Daoy (cell line): ENCODE measurements around the gene TUBGCP6. TPM values are rescaled to one million over a fixed set of nuclear protein-coding genes. Genes with fewer than 3 reads are reported as not detected.
"Not testable (repeated sequence)": the region's sequence is repeated elsewhere in the genome, so short reads cannot be mapped to it uniquely, and the experiment has no call there.

ENCODE experiments used
- DNase-seq: peaks from one replicate; pipeline ENCODE4 v3.0.0-alpha.2; 2015; ENCODE audit warnings: low read depth
- total RNA-seq: library from RNA; depleted of rRNA; stranded (reverse); fragments of >200 nt; shearing (Covaris generic); gene quantifications from 2 replicates; pipeline ENCODE4 v1.2.3, GENCODE V29; 2014

Gene TUBGCP6
- total RNA-seq, 1 experiment from 2014 or later, result 17.3 TPM

DNA sequence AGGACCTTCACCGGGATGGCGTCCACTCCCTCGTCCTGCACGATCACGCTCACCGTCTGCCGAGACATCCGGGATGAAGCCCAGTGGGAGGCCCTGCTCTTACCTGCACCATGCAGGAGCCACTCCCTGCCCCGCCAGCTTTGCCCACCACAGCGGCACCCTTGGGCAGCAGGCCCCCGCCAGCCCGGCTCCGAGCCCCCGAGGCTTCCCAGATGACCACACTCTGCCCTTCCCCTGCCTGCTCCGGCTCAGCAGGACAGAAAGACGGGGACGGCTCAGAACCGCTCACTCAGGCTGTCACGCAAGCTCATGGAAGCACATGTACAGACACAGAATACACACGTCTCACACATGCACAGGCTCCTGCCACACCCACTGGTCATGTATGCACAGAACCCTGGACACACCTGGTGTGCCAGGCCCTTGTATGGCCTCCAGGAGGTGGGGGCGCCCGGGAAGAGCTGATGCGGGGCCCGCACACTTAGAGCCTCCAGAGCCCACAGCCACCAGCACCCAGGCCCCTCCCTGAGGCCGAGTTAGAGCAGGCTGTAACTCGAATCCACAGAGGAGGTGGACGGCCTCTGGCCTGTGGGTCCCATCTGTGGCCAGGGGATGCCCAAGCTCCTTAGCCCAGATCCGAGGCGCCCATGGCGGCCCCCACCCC is 34.3 kb upstream of the TUBGCP6 start:
- no peak for DNase-seq

DNA sequence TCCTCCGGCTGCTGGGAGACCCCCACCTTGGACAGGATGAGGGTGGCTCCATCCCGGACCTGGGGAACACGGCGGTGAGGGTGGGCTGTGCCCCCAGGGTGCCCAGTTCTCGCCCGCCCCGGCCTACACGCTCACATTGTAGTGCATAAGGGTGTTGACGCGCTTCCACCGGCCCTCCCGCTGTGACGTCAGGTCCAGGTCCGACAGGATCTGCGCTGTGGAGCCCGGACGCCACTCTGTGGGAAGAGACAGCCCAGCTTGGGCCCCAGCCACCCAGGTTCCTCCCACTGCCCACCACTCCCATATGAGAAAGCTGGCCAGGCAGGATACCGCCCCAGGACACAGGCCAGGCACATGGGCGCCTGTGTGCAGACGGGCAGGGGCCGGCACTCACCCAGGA is 33.6 kb upstream of the TUBGCP6 start:
- DNase-seq, result no peak

DNA sequence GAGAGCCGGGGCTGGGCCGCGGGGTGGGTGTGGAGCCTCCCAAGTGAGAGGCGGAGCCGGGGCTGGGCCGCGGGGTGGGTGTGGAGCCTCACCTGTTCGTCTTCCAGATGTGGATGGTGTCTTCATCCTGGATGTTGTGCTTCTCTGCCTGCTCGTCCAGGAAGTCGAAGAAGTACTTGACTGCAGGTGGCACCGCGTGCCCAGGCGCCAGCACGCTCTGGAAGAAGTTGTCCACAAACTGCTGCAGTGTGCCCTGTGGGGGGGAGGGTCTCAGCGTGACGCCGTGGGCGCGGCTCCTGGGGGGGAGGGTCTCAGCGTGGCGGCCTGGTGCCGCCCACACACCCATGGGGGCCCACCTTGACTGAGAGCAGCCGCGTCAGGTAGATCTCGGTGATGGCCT is 32.9 kb upstream of the TUBGCP6 start:
- DNase-seq, result no peak

- peak; percentile 48 for DNase-seq
These were observed 31.3 kb upstream of the TUBGCP6 start for GRCh38 chr22:50276143-50276542.

- no peak for DNase-seq
These were observed 30.6 kb upstream of the TUBGCP6 start for GRCh38 chr22:50275181-50276055.

GRCh38 chr22:50274771-50275170 is 29.9 kb upstream of the TUBGCP6 start:
- DNase-seq, result no peak

- DNase-seq, result peak; percentile 62
These were observed 29.5 kb upstream of the TUBGCP6 start for GRCh38 chr22:50274311-50274710.

DNA sequence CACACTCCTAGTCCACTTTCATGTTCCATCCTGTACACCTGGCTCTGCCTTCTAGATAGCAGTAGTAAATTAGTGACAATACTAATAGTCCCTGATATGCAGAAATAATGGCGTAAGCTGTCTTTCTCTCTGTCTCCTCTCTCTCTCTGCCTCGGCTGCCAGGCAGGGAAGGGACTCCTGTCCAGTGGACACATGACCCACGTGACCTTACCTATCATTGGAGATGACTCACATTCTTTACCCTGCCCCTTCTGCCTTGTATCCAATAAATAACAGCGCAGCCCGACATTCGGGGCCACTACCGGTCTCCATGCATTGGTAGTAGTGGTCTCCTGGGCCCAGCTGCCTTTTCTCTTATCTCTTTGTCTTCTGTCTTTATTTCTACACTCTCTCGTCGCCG is 29.0 kb upstream of the TUBGCP6 start:
- not testable (repeated sequence) for DNase-seq

- not testable (repeated sequence) for DNase-seq
These were observed 28.5 kb upstream of the TUBGCP6 start for GRCh38 chr22:50273352-50273751.

GRCh38 chr22:50272044-50272802 is 27.4 kb upstream of the TUBGCP6 start:
- DNase-seq, result peak; percentile 39

GRCh38 chr22:50271519-50271970 is 26.7 kb upstream of the TUBGCP6 start:
- peak; percentile 80 for DNase-seq

- peak; percentile 71 for DNase-seq
These were observed 26.0 kb upstream of the TUBGCP6 start for GRCh38 chr22:50270666-50271394.

GRCh38 chr22:50269970-50270665 is 25.3 kb upstream of the TUBGCP6 start, which contains the start of gene MAPK11:
MAPK11 (minus strand) TSS chr22:50270380; CDS start chr22:50270292, 88 bp downstream.
- peak; percentile 62 for DNase-seq

GRCh38 chr22:50269573-50269969 is 24.7 kb upstream of the TUBGCP6 start:
- DNase-seq, result no peak

- no peak for DNase-seq
These were observed 23.9 kb upstream of the TUBGCP6 start for GRCh38 chr22:50268655-50269113.

GRCh38 chr22:50267591-50268390 is 23.0 kb upstream of the TUBGCP6 start:
- DNase-seq, result peak; percentile 40

GRCh38 chr22:50266994-50267393 is 22.2 kb upstream of the TUBGCP6 start:
- no peak for DNase-seq

DNA sequence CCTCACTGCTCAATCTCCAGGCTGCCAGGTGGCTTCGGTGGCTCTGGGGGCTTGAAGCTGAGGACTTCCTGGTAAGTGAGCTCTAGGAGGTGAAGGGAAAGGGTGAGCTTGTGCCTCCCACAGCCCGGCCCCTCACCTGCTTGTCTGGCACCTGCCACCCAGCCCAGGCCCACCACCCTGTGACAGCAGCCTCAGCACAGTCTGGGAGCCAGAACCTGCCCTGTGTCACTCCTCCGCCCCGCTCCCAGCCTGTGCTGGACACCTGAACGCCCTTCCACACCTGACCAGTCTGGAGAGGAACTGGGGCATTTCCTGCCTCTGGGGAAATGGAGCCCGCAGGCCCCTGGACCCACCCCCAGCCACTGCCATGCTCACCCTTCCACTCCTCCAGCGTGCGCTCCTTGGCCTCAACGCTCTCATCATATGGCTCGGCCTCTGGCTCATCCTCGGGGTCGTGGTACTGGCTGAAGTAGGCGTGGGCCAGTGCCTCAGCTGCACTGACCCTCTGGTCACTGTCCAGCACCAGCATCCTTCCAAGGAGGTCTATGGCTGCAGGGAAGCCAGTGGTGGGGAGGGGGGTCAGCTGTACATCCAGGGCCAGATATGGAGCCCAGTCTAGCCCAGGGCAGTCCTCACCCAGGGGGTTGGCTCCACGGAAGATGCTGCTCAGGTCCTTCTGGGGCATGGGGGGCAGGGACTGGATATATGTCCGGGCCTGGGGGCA is 20.3 kb upstream of the TUBGCP6 start:
- DNase-seq, result no peak

DNA sequence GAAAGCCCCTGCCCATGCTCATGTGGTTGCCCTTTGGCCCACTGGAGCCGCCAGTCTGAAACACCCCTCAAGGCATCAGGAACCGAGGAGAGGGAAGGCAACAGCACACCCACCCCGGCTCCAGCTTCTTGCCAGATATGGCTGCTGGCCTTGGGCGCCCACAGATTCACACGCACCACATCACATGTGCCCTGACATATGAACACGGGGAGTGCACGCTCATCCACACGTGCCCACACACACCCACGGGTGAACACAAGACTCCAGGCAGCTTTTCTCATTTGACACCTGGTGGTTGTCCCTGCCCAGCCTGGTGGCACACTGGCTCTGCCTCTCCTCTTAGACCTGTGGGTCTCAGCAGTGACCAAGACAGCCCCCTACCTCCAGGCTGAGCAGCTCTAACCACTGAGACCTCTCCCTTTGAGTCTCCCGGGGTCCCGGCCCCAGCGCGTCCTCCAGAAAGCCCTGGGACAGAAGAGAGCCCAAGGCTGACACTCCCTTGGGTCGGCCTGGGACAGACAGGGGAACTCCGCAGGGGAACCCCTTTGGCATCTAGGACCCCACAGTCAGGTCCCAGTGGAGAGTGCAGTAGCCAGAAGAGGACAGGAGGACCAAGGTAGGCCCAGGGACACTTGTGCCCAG is 19.4 kb upstream of the TUBGCP6 start:
- DNase-seq, result no peak
